Caco-2 (cell line): ENCODE measurements around the gene WDR20. TPM values are rescaled to one million over a fixed set of nuclear protein-coding genes. Genes with fewer than 3 reads are reported as not detected.

Experiments used
- BruUV-seq: library from RNA; stranded (reverse); fragments of 400-500 nt; replicated peaks from 2 replicates; lab custom pipeline; 2021; lab: Mats Ljungman, UMichigan
- CTCF ChIA-PET: fragments of 300-600 bp; sonication (Branson Sonifier 250); formaldehyde crosslinking; loops from one replicate; lab custom pipeline; 2022; ENCODE audit warnings: antibody characterized with exemption; lab: Charles Lee
- POLR2A ChIA-PET: fragments of 300-600 bp; sonication (Branson Sonifier 250); formaldehyde crosslinking; loops from one replicate; lab custom pipeline; 2022; ENCODE audit warnings: antibody characterized with exemption; lab: Charles Lee
- DNase-seq, 2 experiments: peaks; one replicate each; pipeline versions ENCODE4 v3.0.0 to v3.0.0-alpha.2; 2020 to 2022
- H3K27me3 ChIP-seq: replicated peaks from 2 replicates; pipeline ENCODE4 v1.6.0; 2011; ENCODE audit warnings: low read length; ENCODE audit not compliant: control insufficient read depth, insufficient read depth
- H3K36me3 ChIP-seq: 2 replicates; pipeline ENCODE4 v1.5.1; 2011; ENCODE audit warnings: low read length; ENCODE audit not compliant: control insufficient read depth, insufficient read depth
- H3K4me1 ChIP-seq: fragments of 250-450 bp; sonication (Bioruptor Pico); 2 replicates; pipeline ENCODE4 v1.5.1; 2020; ENCODE audit warnings: mild to moderate bottlenecking
- H3K4me3 ChIP-seq: 2 replicates; pipeline ENCODE4 v1.5.1; 2011; ENCODE audit warnings: low read depth, mild to moderate bottlenecking, control low read depth, low read length
- H3K9me3 ChIP-seq: fragments of 250-450 bp; sonication (Bioruptor Pico); 2 replicates; pipeline ENCODE4 v1.5.1; 2020; ENCODE audit warnings: mild to moderate bottlenecking, moderate library complexity
- H3K27ac Mint-ChIP-seq: one replicate; pipeline ENCODE4 v1.8.0; 2022; ENCODE audit warnings: mixed read lengths; ENCODE audit not compliant: unreplicated experiment
- H3K27me3 Mint-ChIP-seq: one replicate; pipeline ENCODE4 v1.8.0; 2022; ENCODE audit warnings: mixed read lengths; ENCODE audit not compliant: insufficient read depth, unreplicated experiment
- H3K36me3 Mint-ChIP-seq: one replicate; pipeline ENCODE4 v1.8.0; 2022; ENCODE audit warnings: mild to moderate bottlenecking, mixed read lengths; ENCODE audit not compliant: insufficient read depth, unreplicated experiment
- H3K4me1 Mint-ChIP-seq: one replicate; pipeline ENCODE4 v1.8.0; 2022; ENCODE audit warnings: low read depth, mixed read lengths; ENCODE audit not compliant: unreplicated experiment
- H3K4me3 Mint-ChIP-seq: one replicate; pipeline ENCODE4 v1.8.0; 2022; ENCODE audit warnings: mild to moderate bottlenecking, moderate library complexity, mixed read lengths; ENCODE audit not compliant: unreplicated experiment
- H3K9me3 Mint-ChIP-seq: one replicate; pipeline ENCODE4 v1.8.0; 2022; ENCODE audit warnings: mixed read lengths; ENCODE audit not compliant: unreplicated experiment
- intact Hi-C: fragments of 100-400 bp; cut with micrococcal nuclease; formaldehyde crosslinking; loops from one replicate; pipeline ENCODE4 v1.10.0; 2022; ENCODE audit not compliant: unreplicated experiment
- total RNA-seq: library from RNA; stranded (reverse); gene quantifications from 2 replicates; pipeline ENCODE4 v1.2.3, GENCODE V29; 2022
- TF ChIP-seq, protein P1 (sequence below), 2 experiments: fragments of 200-600 bp in 1 of 2; IDR thresholded peaks; 1 replicate in 1 of 2; 2 replicates in 1 of 2; pipeline versions ENCODE4 v1.5.1 to v1.8.0; 2011 to 2022; ENCODE audit warnings: antibody characterized with exemption in 1 of 2, control low read depth in 1 of 2, inconsistent platforms in 1 of 2, low read depth in 1 of 2, low read length in 1 of 2, mild to moderate bottlenecking in 1 of 2, moderate library complexity in 1 of 2; ENCODE audit not compliant: insufficient read depth in 1 of 2, severe bottlenecking in 1 of 2, unreplicated experiment in 1 of 2

Gene WDR20
- total RNA-seq, 1 experiment from 2014 or later: 32.5 TPM

DNA sequence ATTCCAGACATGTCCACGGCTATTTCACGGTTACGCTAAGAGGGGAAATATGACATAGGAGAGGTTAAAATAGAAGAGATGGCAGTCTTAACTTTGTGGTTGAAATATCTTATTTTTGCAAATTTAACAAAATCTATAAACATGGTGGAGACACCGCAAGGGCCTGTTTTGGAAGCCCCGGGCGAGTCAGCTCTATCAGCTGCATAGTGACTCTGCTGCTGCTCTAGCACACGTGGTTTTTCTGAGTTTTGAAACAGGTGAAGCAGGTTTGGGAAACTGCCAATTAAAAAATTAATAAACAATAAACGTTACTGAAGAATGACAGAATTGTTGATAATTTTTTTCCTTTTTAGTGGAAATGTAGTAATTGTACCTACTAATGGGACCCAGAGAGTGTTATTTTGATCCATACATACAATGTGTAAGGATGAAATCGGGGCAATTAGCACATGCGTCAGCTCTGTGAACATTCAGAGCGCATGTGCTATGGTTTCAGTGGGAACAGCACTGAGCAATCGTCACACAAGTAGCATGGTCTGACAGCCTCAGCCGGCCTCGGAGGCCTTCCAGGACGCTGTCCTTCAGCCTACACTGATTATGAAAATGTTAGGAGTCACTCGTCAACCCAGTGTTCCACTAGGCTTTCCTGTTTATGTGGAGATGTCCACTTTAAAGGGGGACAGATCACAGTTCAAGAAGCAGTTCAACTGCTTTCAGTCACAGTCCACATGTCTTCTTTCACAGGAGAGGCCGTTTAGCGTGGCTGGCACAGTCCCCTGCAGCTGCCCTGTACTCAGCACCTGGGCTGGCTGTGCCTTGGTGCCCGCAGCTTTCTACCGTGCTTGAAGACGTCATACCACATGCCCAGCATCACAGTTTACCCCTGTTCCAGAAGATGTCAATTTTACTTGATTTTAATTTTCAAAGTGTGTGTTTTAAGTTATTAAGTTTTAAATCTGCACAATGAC is 113.4 kb downstream of the WDR20 start:
- Histone ChIP-seq H3K27me3 (no peaks in the 10 kb centered on the region), H3K9me3 (no peaks in the 10 kb centered on the region), H3K4me3 (no peak overlapping the region), H3K4me1 (no peaks in the 10 kb centered on the region), H3K36me3 (no peaks in the 10 kb centered on the region)
- BruUV-seq: no TSS peak
- no peaks in the 10 kb centered on the region for H3K9me3 Mint-ChIP-seq
- CTCF ChIA-PET: no interaction called here
- H3K4me3 Mint-ChIP-seq: no peak overlapping the region
- H3K36me3 Mint-ChIP-seq: no peaks in the 10 kb centered on the region
- H3K27me3 Mint-ChIP-seq: no peaks in the 10 kb centered on the region
- TF ChIP-seq, protein P1, sequence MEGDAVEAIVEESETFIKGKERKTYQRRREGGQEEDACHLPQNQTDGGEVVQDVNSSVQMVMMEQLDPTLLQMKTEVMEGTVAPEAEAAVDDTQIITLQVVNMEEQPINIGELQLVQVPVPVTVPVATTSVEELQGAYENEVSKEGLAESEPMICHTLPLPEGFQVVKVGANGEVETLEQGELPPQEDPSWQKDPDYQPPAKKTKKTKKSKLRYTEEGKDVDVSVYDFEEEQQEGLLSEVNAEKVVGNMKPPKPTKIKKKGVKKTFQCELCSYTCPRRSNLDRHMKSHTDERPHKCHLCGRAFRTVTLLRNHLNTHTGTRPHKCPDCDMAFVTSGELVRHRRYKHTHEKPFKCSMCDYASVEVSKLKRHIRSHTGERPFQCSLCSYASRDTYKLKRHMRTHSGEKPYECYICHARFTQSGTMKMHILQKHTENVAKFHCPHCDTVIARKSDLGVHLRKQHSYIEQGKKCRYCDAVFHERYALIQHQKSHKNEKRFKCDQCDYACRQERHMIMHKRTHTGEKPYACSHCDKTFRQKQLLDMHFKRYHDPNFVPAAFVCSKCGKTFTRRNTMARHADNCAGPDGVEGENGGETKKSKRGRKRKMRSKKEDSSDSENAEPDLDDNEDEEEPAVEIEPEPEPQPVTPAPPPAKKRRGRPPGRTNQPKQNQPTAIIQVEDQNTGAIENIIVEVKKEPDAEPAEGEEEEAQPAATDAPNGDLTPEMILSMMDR (IDR thresholded peaks at IDR 0.05; ENCODE audit: insufficient read depth in 1 of 2, low read depth in 1 of 2, low read length in 1 of 2, severe bottlenecking in 1 of 2, unreplicated experiment in 1 of 2): no peak
- H3K27ac Mint-ChIP-seq: no peak overlapping the region
- H3K4me1 Mint-ChIP-seq: no peaks in the 10 kb centered on the region
- intact Hi-C loops: no loop called here
- no peak for DNase-seq
- POLR2A ChIA-PET: no interaction called here

DNA sequence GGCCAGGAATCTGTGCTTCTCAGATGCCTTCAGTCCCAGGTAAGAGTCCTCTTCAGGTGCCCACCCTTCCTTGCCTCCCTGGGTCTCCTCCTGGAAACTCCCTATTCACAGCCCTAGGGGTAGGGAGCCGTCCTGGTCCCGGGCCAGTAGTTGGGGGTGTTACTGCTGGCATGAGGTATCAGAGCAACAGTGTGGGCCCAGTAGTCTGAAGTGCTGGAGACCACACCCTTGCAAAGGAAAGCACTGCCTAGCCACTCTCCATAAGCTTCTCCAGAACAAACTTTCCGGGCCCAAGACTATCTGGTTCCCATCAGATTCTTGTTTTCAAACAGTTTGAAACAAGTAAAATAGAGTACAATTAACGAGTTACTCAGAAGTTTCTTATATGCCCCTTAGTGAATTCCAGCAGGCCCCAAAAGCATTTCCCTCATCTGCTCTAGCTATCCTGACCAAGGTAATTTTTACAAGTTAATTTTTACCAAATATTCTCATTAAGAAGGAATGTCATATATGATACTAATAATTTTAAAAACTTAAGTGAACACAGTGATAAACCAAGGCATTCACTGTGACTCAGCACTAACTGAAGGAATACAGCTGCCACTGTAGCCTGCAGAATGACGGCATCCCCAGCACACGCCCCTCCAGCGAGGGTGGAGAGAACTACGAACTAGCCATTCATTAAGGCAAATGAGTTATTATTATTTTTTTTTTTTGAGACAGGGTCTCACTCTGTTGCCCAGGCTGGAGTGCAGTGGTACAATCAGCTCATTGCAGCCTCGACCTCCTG is 115.9 kb downstream of the WDR20 start:
- no TSS peak for BruUV-seq
- ChIA-PET POLR2A (no interaction called here), CTCF (no interaction called here)
- no peaks in the 10 kb centered on the region for H3K4me1 ChIP-seq
- no peak for DNase-seq
- H3K36me3 ChIP-seq: no peaks in the 10 kb centered on the region
- Mint-ChIP-seq H3K4me3 (no peak overlapping the region), H3K36me3 (no peaks in the 10 kb centered on the region), H3K27me3 (no peaks in the 10 kb centered on the region), H3K27ac (no peak overlapping the region), H3K4me1 (no peaks in the 10 kb centered on the region), H3K9me3 (no peaks in the 10 kb centered on the region)
- H3K9me3 ChIP-seq: no peaks in the 10 kb centered on the region
- no peak overlapping the region for H3K4me3 ChIP-seq
- TF ChIP-seq, protein P1 (IDR thresholded peaks at IDR 0.05; ENCODE audit: insufficient read depth in 1 of 2, low read depth in 1 of 2, low read length in 1 of 2, severe bottlenecking in 1 of 2, unreplicated experiment in 1 of 2): no peak
- H3K27me3 ChIP-seq: no peaks in the 10 kb centered on the region
- intact Hi-C loops: no loop called here

- Histone ChIP-seq H3K9me3 (no peaks in the 10 kb centered on the region), H3K27me3 (no peaks in the 10 kb centered on the region), H3K36me3 (no peaks in the 10 kb centered on the region), H3K4me3 (no peak overlapping the region), H3K4me1 (no peaks in the 10 kb centered on the region)
- DNase-seq: no peak
- no peaks in the 10 kb centered on the region for H3K4me1 Mint-ChIP-seq
- H3K4me3 Mint-ChIP-seq: no peak overlapping the region
- no peak overlapping the region for H3K27ac Mint-ChIP-seq
- intact Hi-C loops: no loop called here
- BruUV-seq: no TSS peak
- no peaks in the 10 kb centered on the region for H3K27me3 Mint-ChIP-seq
- TF ChIP-seq, protein P1 (IDR thresholded peaks at IDR 0.05; ENCODE audit: insufficient read depth in 1 of 2, low read depth in 1 of 2, low read length in 1 of 2, severe bottlenecking in 1 of 2, unreplicated experiment in 1 of 2): no peak
- POLR2A ChIA-PET: interaction anchor here (0.6 kb wide), 1 partner anchor 285 kb away, joined by 3 read pairs; no protein-coding TSS in a partner anchor
- CTCF ChIA-PET: interaction anchor here (0.7 kb wide), 1 partner anchor 23 kb away, joined by 6 read pairs; no protein-coding TSS in a partner anchor
- no peaks in the 10 kb centered on the region for H3K36me3 Mint-ChIP-seq
- no peaks in the 10 kb centered on the region for H3K9me3 Mint-ChIP-seq
These were observed 117.0 kb downstream of the WDR20 start for GRCh38 chr14:102256716-102257115.
